ENCODE data around the gene LHX2.
"Not testable (repeated sequence)": the region's sequence is repeated elsewhere in the genome, so short reads cannot be mapped to it uniquely, and the experiment has no call there.

Gene LHX2

GRCh38 chr9:123973590-123974223, 37.9 kb upstream of the LHX2 start:
- intact Hi-C loops (cut with DNase I; ENCODE audit: low total_unique reads), result no loop called here
- Histone ChIP-seq H3K4me1 (no peaks in the 10 kb centered on the region), H3K4me3 (no peak overlapping the region), H3K36me3 (no peaks in the 10 kb centered on the region), H3K27ac (no peak overlapping the region), H3K27me3 (peaks cover 0 to 22% of the 10 kb centered on the region in 2 donors), H3K9me3 (no peaks in the 10 kb centered on the region)
- TF ChIP-seq CTCF (IDR thresholded peaks at IDR 0.05), result no peak
- DNase-seq, result no peak

GRCh38 chr9:123974471-123974870, 37.1 kb upstream of the LHX2 start:
- intact Hi-C loops (cut with DNase I; ENCODE audit: low total_unique reads), result no loop called here
- no peak overlapping the region for H3K4me3 ChIP-seq
- H3K36me3 ChIP-seq, result no peaks in the 10 kb centered on the region
- H3K27ac ChIP-seq, result no peak overlapping the region
- H3K4me1 ChIP-seq, result no peaks in the 10 kb centered on the region
- H3K27me3 ChIP-seq, result peaks cover 0 to 25% of the 10 kb centered on the region in 2 donors
- DNase-seq, result no peak
- no peak for TF ChIP-seq CTCF (IDR thresholded peaks at IDR 0.05)
- H3K9me3 ChIP-seq, result no peaks in the 10 kb centered on the region

GRCh38 chr9:123975871-123976270, 35.7 kb upstream of the LHX2 start:
- intact Hi-C loops (cut with DNase I; ENCODE audit: low total_unique reads), result no loop called here

GRCh38 chr9:123976579-123976978, 35.0 kb upstream of the LHX2 start:
- H3K9me3 ChIP-seq; intact Hi-C loops (cut with DNase I; ENCODE audit: low total_unique reads); H3K36me3 ChIP-seq; H3K4me1 ChIP-seq; H3K27ac ChIP-seq; DNase-seq; H3K4me3 ChIP-seq: not testable (repeated sequence)
- peaks cover 0 to 26% of the 10 kb centered on the region in 2 donors for H3K27me3 ChIP-seq

More at GRCh38 chr9:123975871-123976270, 35.7 kb upstream of the LHX2 start:
- no peak for TF ChIP-seq CTCF (IDR thresholded peaks at IDR 0.05)
- peaks cover 0 to 27% of the 10 kb centered on the region in 2 donors for H3K27me3 ChIP-seq
- H3K4me1 ChIP-seq, result no peaks in the 10 kb centered on the region
- no peaks in the 10 kb centered on the region for H3K36me3 ChIP-seq
- H3K27ac ChIP-seq, result no peak overlapping the region
- no peaks in the 10 kb centered on the region for H3K9me3 ChIP-seq
- DNase-seq, result no peak
- H3K4me3 ChIP-seq, result no peak overlapping the region

GRCh38 chr9:123978981-123979380, 32.6 kb upstream of the LHX2 start:
- H3K27me3 ChIP-seq, result peaks cover 0 to 34% of the 10 kb centered on the region in 2 donors
- no peak overlapping the region for H3K27ac ChIP-seq
- H3K36me3 ChIP-seq, result no peaks in the 10 kb centered on the region
- intact Hi-C loops (cut with DNase I; ENCODE audit: low total_unique reads), result loop anchor here (2.0 kb wide), 1 partner anchor 16 kb away; no protein-coding TSS in a partner anchor
- no peaks in the 10 kb centered on the region for H3K4me1 ChIP-seq
- no peak for TF ChIP-seq CTCF (IDR thresholded peaks at IDR 0.05)
- no peak for DNase-seq
- H3K9me3 ChIP-seq, result no peaks in the 10 kb centered on the region
- no peak overlapping the region for H3K4me3 ChIP-seq

- H3K36me3 ChIP-seq, result no peaks in the 10 kb centered on the region
- H3K4me3 ChIP-seq, result no peak overlapping the region
- peaks cover 0 to 36% of the 10 kb centered on the region in 2 donors for H3K27me3 ChIP-seq
- no peak for DNase-seq
- H3K9me3 ChIP-seq, result no peaks in the 10 kb centered on the region
- H3K4me1 ChIP-seq, result no peaks in the 10 kb centered on the region
- TF ChIP-seq CTCF (IDR thresholded peaks at IDR 0.05), result no peak
- no peak overlapping the region for H3K27ac ChIP-seq
- intact Hi-C loops (cut with DNase I; ENCODE audit: low total_unique reads), result no loop called here
Observed at GRCh38 chr9:123982535-123982934, 29.0 kb upstream of the LHX2 start.
